Neural progenitor cell (in vitro differentiated cells): ENCODE measurements around the gene CYSTM1. TPM values are rescaled to one million over a fixed set of nuclear protein-coding genes. Genes with fewer than 3 reads are reported as not detected.

Experiments
- DNase-seq: peaks from one replicate; pipeline ENCODE4 v3.0.0-alpha.2; 2016; ENCODE audit warnings: low spot score
- H2AFZ ChIP-seq: fragments of 200-600 bp; sonication (generic); replicated peaks from 2 replicates; pipeline ENCODE4 v1.6.1; 2016; ENCODE audit warnings: antibody characterized with exemption
- H3F3A ChIP-seq: fragments of 200-600 bp; sonication (generic); 2 replicates; pipeline ENCODE4 v1.6.1; 2016; ENCODE audit warnings: antibody characterized with exemption, low read depth
- H3K27ac ChIP-seq: fragments of 200-600 bp; sonication (generic); 2 replicates; pipeline ENCODE4 v1.5.1; 2016; ENCODE audit warnings: mild to moderate bottlenecking
- H3K27me3 ChIP-seq: fragments of 200-600 bp; sonication (generic); 2 replicates; pipeline ENCODE4 v1.6.1; 2016; ENCODE audit warnings: mild to moderate bottlenecking, moderate library complexity
- H3K36me3 ChIP-seq: fragments of 200-600 bp; sonication (generic); 2 replicates; pipeline ENCODE4 v1.5.1; 2016
- H3K4me1 ChIP-seq: fragments of 200-600 bp; sonication (generic); 2 replicates; pipeline ENCODE4 v1.6.1; 2016; ENCODE audit warnings: mixed run types
- H3K4me2 ChIP-seq: fragments of 200-600 bp; sonication (generic); 2 replicates; pipeline ENCODE4 v1.6.1; 2016
- H3K4me3 ChIP-seq: fragments of 200-600 bp; sonication (generic); 2 replicates; pipeline ENCODE4 v1.5.1; 2016
- H3K79me2 ChIP-seq: fragments of 200-600 bp; sonication (generic); 2 replicates; pipeline ENCODE4 v1.6.1; 2016; ENCODE audit warnings: low read depth
- H3K9ac ChIP-seq: fragments of 200-600 bp; sonication (generic); 2 replicates; pipeline ENCODE4 v1.6.1; 2016
- H3K9me3 ChIP-seq: fragments of 200-600 bp; sonication (generic); 2 replicates; pipeline ENCODE4 v1.5.1; 2016; ENCODE audit warnings: low read depth
- H4K20me1 ChIP-seq: fragments of 200-600 bp; sonication (generic); 2 replicates; pipeline ENCODE4 v1.6.1; 2016; ENCODE audit warnings: low read depth
- H3K27ac Mint-ChIP-seq: 3 replicates; pipeline ENCODE4 v1.8.0; 2021; ENCODE audit warnings: mixed read lengths
- H3K27me3 Mint-ChIP-seq: 2 replicates; pipeline ENCODE4 v1.8.0; 2022; ENCODE audit warnings: low read depth, mild to moderate bottlenecking, inconsistent platforms, moderate library complexity, mixed read lengths; ENCODE audit not compliant: insufficient read depth
- H3K36me3 Mint-ChIP-seq: 3 replicates; pipeline ENCODE4 v1.8.0; 2021; ENCODE audit warnings: mixed read lengths
- H3K4me1 Mint-ChIP-seq: 3 replicates; pipeline ENCODE4 v1.8.0; 2021; ENCODE audit warnings: mixed read lengths
- H3K4me3 Mint-ChIP-seq: 3 replicates; pipeline ENCODE4 v1.8.0; 2021; ENCODE audit warnings: mild to moderate bottlenecking, moderate library complexity, mixed read lengths
- H3K9me3 Mint-ChIP-seq: 3 replicates; pipeline ENCODE4 v1.8.0; 2020; ENCODE audit warnings: mixed read lengths
- CTCF ChIP-seq: fragments of 200-600 bp; sonication (generic); IDR thresholded peaks from 2 replicates; pipeline ENCODE4 v1.5.1; 2017; ENCODE audit warnings: antibody characterized with exemption, mild to moderate bottlenecking
- EZH2 ChIP-seq: fragments of 200-600 bp; sonication (generic); IDR thresholded peaks from 2 replicates; pipeline ENCODE4 v1.6.1; 2017; ENCODE audit warnings: antibody characterized with exemption, mild to moderate bottlenecking, moderate library complexity
- EZH2phosphoT487 ChIP-seq: fragments of 200-600 bp; sonication (generic); IDR thresholded peaks from 2 replicates; pipeline ENCODE4 v1.6.1; 2017; ENCODE audit warnings: antibody characterized with exemption
- total RNA-seq: library from RNA; depleted of rRNA; stranded (reverse); fragments of >200 nt; gene quantifications from 2 replicates; pipeline ENCODE4 v1.2.3, GENCODE V29; 2015; ENCODE audit warnings: low replicate concordance

The CYSTM1 gene
- total RNA-seq, 1 donor from 2014 or later = 8.9 TPM

GRCh38 chr5:140159014-140159927, 15.7 kb upstream of the CYSTM1 start:
- DNase-seq = no peak
- H4K20me1 ChIP-seq = no peaks in the 10 kb centered on the region
- H3K27me3 ChIP-seq = peaks cover 24% of the 10 kb centered on the region
- H3K9me3 ChIP-seq = no peaks in the 10 kb centered on the region
- peaks cover 2% of the 10 kb centered on the region for H3K4me1 ChIP-seq
- no peak overlapping the region for H3K9ac ChIP-seq
- H3K4me3 ChIP-seq = no peak overlapping the region
- no peak overlapping the region for H3K4me2 ChIP-seq
- Mint-ChIP-seq H3K4me1 (peaks cover 11% of the 10 kb centered on the region), H3K9me3 (no peaks in the 10 kb centered on the region), H3K36me3 (no peaks in the 10 kb centered on the region), H3K4me3 (no peak overlapping the region), H3K27me3 (peaks cover 6% of the 10 kb centered on the region), H3K27ac (no peak overlapping the region)
- no peak overlapping the region for H3K27ac ChIP-seq
- H3F3A ChIP-seq = no peaks in the 10 kb centered on the region
- TF ChIP-seq EZH2phosphoT487 (no peak), EZH2 (no peak)
- no peaks in the 10 kb centered on the region for H3K79me2 ChIP-seq
- no peak overlapping the region for H2AFZ ChIP-seq
- no peaks in the 10 kb centered on the region for H3K36me3 ChIP-seq

GRCh38 chr5:140162275-140162674, 12.7 kb upstream of the CYSTM1 start:
- Histone ChIP-seq H3F3A (no peaks in the 10 kb centered on the region), H2AFZ (no peak overlapping the region), H4K20me1 (no peaks in the 10 kb centered on the region), H3K4me2 (no peak overlapping the region), H3K9ac (no peak overlapping the region), H3K4me3 (no peak overlapping the region), H3K27me3 (peaks cover 23% of the 10 kb centered on the region), H3K36me3 (no peaks in the 10 kb centered on the region), H3K79me2 (no peaks in the 10 kb centered on the region), H3K4me1 (no peaks in the 10 kb centered on the region), H3K27ac (no peak overlapping the region), H3K9me3 (no peaks in the 10 kb centered on the region)
- Mint-ChIP-seq H3K36me3 (no peaks in the 10 kb centered on the region), H3K27ac (no peak overlapping the region), H3K4me1 (peaks cover 3% of the 10 kb centered on the region), H3K4me3 (no peak overlapping the region), H3K27me3 (no peaks in the 10 kb centered on the region), H3K9me3 (no peaks in the 10 kb centered on the region)
- DNase-seq = no peak
- TF ChIP-seq EZH2 = no peak
- TF ChIP-seq EZH2phosphoT487 = no peak
- TF ChIP-seq CTCF = no peak

GRCh38 chr5:140162781-140163180, 12.2 kb upstream of the CYSTM1 start:
- Histone ChIP-seq H3K79me2 (no peaks in the 10 kb centered on the region), H2AFZ (no peak overlapping the region), H3K9ac (no peak overlapping the region), H3K4me3 (no peak overlapping the region), H3K36me3 (no peaks in the 10 kb centered on the region), H3K27me3 (peaks cover 18% of the 10 kb centered on the region), H3K4me2 (no peak overlapping the region), H3K9me3 (no peaks in the 10 kb centered on the region), H4K20me1 (no peaks in the 10 kb centered on the region), H3K27ac (no peak overlapping the region), H3F3A (no peaks in the 10 kb centered on the region), H3K4me1 (no peaks in the 10 kb centered on the region)
- H3K36me3 Mint-ChIP-seq = no peaks in the 10 kb centered on the region
- H3K4me1 Mint-ChIP-seq = peaks cover 3% of the 10 kb centered on the region
- H3K4me3 Mint-ChIP-seq = no peak overlapping the region
- no peak for TF ChIP-seq CTCF
- TF ChIP-seq EZH2 = no peak
- no peak for TF ChIP-seq EZH2phosphoT487
- H3K9me3 Mint-ChIP-seq = no peaks in the 10 kb centered on the region
- H3K27ac Mint-ChIP-seq = no peak overlapping the region
- H3K27me3 Mint-ChIP-seq = no peaks in the 10 kb centered on the region
- no peak for DNase-seq
